ENCODE data around the gene RAN.

GRCh38 chr12:130920723-130921381 is 49.0 kb downstream of the RAN start:
- TF ChIP-seq CTCF (IDR thresholded peaks at IDR 0.05) (no peak), POLR2A (IDR thresholded peaks at IDR 0.05) (no peak), POLR2AphosphoS5 (IDR thresholded peaks at IDR 0.05) (peak in 2 of 3 donors; percentile 92 to 98)
